GM19351 (cell line): Measurements from ENCODE around the gene KNCN.

Source experiments
- ATAC-seq: cut with Tn5 transposase; IDR thresholded peaks from one replicate; pipeline ENCODE4 v1.9.1; 2021; ENCODE audit warnings: mild to moderate bottlenecking, moderate library complexity; ENCODE audit not compliant: unreplicated experiment

KNCN gene

DNA sequence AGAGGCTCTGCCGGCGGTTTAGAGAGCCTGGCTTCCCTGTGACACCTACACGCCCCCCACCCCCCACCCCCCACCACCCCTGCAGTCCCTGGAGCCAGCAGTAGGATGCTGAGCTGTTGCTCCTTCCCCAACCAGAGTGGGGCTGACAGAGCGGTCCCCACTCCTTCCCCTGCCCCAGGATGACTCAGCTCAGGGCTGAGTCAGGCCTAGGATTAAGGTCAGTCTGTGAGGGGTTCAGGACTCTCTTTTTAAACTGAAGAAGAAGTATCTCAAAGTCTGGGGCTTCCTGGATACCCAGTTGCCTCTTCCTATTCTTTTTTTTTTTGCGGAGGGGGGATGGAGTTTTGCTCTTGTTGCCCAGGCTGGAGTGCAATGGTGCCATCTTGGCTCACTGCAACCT lies 42.7 kb downstream of the KNCN start:
- no peak for ATAC-seq

DNA sequence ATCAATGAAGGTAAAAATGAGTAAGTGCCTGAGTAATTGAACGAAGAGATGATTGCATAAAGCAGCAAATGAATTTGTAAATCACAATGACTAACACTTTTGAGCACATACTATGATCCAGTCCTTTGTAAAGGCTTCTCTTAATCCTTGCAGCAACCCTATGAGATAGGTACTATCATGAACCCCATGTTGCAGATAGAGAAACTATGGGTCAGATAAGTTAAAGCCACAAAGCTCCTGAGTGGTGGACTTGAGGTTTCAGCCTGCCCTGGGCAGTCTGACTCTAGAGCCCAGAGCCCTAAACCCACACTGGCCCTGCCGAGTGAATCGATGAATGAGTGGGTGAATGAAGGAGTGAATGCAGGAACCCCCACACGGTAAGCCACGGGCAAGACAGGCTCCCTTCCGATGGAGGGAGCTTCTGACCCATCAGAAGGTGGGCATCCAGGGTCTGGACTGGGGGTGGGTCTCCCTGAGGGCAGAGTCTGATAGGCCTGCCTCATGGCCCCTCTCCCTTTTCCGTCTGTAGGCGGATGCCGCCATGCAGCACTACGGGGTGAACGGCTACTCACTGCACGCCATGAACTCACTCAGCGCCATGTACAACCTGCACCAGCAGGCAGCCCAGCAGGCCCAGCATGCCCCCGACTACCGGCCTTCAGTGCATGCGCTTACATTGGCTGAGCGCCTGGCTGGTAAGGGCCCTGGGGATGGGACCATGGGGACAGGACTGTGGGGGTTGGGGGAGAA lies 44.8 kb downstream of the KNCN start:
- no peak for ATAC-seq

DNA sequence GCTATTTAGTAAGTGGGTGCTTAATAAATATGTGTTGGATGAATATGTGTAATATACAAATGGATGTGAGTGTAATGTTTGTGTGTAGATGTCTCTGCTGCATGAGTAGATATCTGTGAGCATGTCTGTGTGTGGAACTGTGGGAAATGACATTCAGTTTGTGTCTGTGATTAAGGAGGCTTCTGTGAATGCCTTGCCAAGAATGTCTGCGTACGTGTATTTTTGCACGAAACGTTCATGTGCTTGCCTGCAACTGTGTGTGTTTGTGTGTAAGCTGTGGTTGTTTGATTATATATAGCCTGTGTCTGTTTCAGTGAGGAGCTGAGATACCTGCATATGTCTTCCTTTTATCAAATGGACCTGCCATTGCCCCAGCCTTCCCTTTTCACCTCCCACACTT lies 48.0 kb downstream of the KNCN start:
- no peak for ATAC-seq

DNA sequence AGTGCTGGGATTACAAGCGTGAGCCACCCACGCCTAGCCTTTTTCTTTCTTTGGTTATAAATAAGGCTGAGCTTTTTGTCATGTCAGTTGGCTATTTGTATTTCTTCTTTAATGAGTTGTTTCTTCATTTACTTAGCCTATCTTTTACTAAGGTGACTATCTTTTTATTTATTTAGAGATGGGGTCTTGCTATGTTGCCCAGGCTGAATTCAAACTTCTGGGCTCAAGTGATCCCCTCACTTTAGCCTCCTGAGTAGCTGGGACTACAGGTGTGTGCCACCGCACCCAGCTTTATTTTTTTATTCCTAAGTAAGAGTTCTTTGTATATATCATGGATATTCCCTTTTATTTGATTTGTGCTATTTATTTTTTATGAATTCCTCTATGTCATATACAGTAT lies 49.9 kb downstream of the KNCN start:
- ATAC-seq: no peak

DNA sequence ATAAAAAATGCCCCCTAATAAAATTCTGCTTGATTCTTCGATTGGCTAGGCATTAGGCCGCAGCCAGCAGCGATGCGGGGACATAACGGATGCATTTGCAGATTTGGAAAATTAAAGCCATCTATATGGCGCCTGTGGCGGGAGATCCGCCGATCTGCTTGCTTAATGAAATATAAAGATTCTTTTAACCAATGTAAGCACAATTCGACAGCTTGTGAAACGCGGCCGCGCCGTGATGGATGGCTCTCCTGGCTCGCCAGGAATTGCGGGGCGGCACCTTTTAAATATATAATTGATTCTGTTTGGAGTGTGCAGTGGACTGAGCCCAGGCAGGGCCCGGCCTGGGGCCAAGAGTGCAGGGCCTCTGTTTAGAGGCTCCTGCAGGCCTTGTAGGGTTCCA lies 53.8 kb downstream of the KNCN start:
- ATAC-seq: no peak

DNA sequence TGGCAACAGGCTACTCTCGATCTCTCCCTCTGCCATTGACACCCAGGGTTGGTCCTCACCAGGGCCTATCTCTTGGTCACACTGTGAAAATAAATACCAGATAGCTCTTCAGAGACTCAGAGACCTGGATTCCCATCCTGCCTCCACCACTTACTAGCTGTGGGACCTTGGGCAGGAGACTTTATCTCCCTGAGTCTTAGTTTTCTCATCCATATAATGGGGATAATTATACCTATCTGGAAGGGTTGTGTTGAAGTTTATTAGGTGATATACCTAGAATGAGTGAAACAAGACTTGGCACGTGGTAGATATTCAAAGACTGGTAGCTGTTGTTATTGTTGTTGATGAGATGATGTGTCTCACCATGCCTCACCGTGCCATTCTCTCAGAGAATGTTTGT lies 54.4 kb downstream of the KNCN start:
- no peak for ATAC-seq

DNA sequence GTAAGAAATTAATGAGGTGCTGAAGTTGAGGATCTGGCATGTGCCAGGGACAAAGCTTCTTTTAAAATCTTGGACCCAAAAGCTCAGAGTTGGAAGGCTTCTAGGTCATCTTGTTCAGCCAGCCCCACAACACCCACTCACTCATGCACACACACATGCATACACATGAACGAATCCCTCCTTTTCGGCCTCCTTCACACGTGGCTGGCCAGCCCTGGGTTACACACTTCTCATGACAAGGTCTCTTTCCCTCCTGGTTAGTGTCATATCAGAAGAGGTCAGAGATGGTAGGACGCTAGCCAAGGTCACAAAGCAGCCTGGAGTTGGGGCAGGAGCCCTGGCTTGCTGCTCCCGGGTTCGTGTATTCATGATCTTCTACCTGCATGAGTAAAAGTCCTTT lies 54.9 kb downstream of the KNCN start:
- ATAC-seq: no peak

DNA sequence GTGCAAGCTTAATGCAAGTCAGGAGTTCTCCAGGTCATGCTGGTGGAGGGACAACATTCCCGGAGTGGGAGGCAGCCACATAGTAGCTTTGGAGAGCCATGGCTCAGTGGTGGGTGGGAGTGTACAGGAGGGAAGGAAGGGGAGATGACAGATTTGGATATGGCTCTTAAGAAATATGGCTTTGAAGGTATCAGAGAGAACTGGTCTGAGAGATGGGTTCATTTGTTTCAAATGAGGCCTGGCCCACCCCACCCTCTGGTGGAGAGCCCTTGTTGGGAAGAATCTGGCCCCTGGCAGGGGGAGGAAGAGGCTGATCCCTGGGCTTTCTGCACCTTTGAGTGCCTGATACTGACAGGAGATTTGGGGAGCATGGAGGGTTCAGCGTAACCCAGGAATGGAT lies 55.7 kb downstream of the KNCN start:
- no peak for ATAC-seq
